ENCODE measurements around the gene TRIP10. TPM values are rescaled to one million over a fixed set of nuclear protein-coding genes. Genes with fewer than 3 reads are reported as not detected.

The TRIP10 gene
- total RNA-seq, 1 experiment from 2014 or later = 96.6 TPM

- no peak for TF ChIP-seq EZH2 (IDR thresholded peaks at IDR 0.05; ENCODE audit: low read length, unreplicated experiment)
- no peak for TF ChIP-seq EZH2phosphoT487 (IDR thresholded peaks at IDR 0.05; ENCODE audit: borderline replicate concordance, low read length)
- TF ChIP-seq, protein P1, sequence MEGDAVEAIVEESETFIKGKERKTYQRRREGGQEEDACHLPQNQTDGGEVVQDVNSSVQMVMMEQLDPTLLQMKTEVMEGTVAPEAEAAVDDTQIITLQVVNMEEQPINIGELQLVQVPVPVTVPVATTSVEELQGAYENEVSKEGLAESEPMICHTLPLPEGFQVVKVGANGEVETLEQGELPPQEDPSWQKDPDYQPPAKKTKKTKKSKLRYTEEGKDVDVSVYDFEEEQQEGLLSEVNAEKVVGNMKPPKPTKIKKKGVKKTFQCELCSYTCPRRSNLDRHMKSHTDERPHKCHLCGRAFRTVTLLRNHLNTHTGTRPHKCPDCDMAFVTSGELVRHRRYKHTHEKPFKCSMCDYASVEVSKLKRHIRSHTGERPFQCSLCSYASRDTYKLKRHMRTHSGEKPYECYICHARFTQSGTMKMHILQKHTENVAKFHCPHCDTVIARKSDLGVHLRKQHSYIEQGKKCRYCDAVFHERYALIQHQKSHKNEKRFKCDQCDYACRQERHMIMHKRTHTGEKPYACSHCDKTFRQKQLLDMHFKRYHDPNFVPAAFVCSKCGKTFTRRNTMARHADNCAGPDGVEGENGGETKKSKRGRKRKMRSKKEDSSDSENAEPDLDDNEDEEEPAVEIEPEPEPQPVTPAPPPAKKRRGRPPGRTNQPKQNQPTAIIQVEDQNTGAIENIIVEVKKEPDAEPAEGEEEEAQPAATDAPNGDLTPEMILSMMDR (conservative IDR thresholded peaks at IDR 0.05; ENCODE audit: low read depth, low read length) = no peak
- Histone ChIP-seq H3K9me2 (replicated peaks; ENCODE audit: low read length) (no peaks in the 10 kb centered on the region), H3K4me3 (ENCODE audit: low read length) (no peak overlapping the region), H4K20me1 (ENCODE audit: low read length) (no peaks in the 10 kb centered on the region), H3K9ac (ENCODE audit: low read length) (no peak overlapping the region), H3K4me2 (ENCODE audit: low read length) (no peak overlapping the region), H3K79me2 (ENCODE audit: low read length) (0 out of 2 replicates have a peak, but pooled peaks cover 2% of the 10 kb centered on the region), H3K9me3 (ENCODE audit: low read length) (no peaks in the 10 kb centered on the region), H3K27ac (ENCODE audit: low read length) (no peak overlapping the region), H3K36me3 (ENCODE audit: low read depth, low read length) (no peaks in the 10 kb centered on the region), H2AFZ (ENCODE audit: low read length) (no peak overlapping the region), H3K27me3 (ENCODE audit: low read length) (no peaks in the 10 kb centered on the region), H3F3A (ENCODE audit: low read length, unreplicated experiment) (no peaks in the 10 kb centered on the region), H3K4me1 (ENCODE audit: insufficient read depth, low read length) (no peaks in the 10 kb centered on the region)
- BruUV-seq (replicated peaks) = no TSS peak
- POLR2A ChIA-PET (ENCODE audit: unreplicated experiment) = no interaction called here
- ATAC-seq (peak; percentile 38; the same call in 1 of the 2 replicates), DNase-seq (no peak)
- CTCF ChIA-PET = no interaction called here
- intact Hi-C loops (cut with micrococcal nuclease) = no loop called here
Measured at GRCh38 chr19:6730153-6730804, 9.2 kb upstream of the TRIP10 start.

- Histone ChIP-seq H3K36me3 (ENCODE audit: low read depth, low read length) (no peaks in the 10 kb centered on the region), H3K27me3 (ENCODE audit: low read length) (no peaks in the 10 kb centered on the region), H4K20me1 (ENCODE audit: low read length) (no peaks in the 10 kb centered on the region), H3K79me2 (ENCODE audit: low read length) (peaks cover 10% of the 10 kb centered on the region), H3K9ac (ENCODE audit: low read length) (no peak overlapping the region), H3K4me2 (ENCODE audit: low read length) (no peak overlapping the region), H3K4me1 (ENCODE audit: insufficient read depth, low read length) (peaks cover 5% of the 10 kb centered on the region; the same call in 1 of the 2 replicates), H2AFZ (ENCODE audit: low read length) (no peak overlapping the region), H3K9me3 (ENCODE audit: low read length) (no peaks in the 10 kb centered on the region), H3K27ac (ENCODE audit: low read length) (no peak overlapping the region), H3K9me2 (replicated peaks; ENCODE audit: low read length) (no peaks in the 10 kb centered on the region), H3F3A (ENCODE audit: low read length, unreplicated experiment) (no peaks in the 10 kb centered on the region), H3K4me3 (ENCODE audit: low read length) (no peak overlapping the region)
- no TSS peak for BruUV-seq (replicated peaks)
- CTCF ChIA-PET = no interaction called here
- ATAC-seq = no peak
- POLR2A ChIA-PET (ENCODE audit: unreplicated experiment) = no interaction called here
- DNase-seq = no peak
- intact Hi-C loops (cut with micrococcal nuclease) = no loop called here
- no peak for TF ChIP-seq EZH2 (IDR thresholded peaks at IDR 0.05; ENCODE audit: low read length, unreplicated experiment)
- no peak for TF ChIP-seq EZH2phosphoT487 (IDR thresholded peaks at IDR 0.05; ENCODE audit: borderline replicate concordance, low read length)
- TF ChIP-seq, protein P1 (conservative IDR thresholded peaks at IDR 0.05; ENCODE audit: low read depth, low read length) = no peak
Measured at GRCh38 chr19:6730941-6731670, 8.4 kb upstream of the TRIP10 start.

DNA sequence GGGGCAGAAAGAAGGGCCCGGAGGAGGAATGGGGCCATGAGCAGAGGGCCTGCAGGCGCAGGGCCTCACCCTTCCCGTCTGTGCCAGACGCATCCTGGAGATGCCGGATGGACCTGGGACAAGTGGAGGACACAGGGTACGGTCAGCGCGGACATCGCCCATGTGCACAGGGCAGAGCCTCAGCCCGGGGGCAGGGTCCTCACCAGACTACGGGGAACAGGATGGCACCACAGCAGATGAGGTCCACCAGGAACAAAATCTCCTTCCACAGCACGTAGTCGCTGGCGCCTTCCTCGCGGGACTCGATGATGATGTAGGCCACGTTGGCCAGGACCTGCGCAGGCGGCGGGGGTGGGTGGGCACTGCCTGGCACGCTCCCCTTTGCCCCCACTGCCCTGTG, 7.7 kb upstream of the TRIP10 start:
- Histone ChIP-seq H3K4me3 (ENCODE audit: low read length) (no peak overlapping the region), H3K27ac (ENCODE audit: low read length) (no peak overlapping the region), H3K9me3 (ENCODE audit: low read length) (no peaks in the 10 kb centered on the region), H3K79me2 (ENCODE audit: low read length) (peaks cover 12% of the 10 kb centered on the region), H4K20me1 (ENCODE audit: low read length) (no peaks in the 10 kb centered on the region), H3K9ac (ENCODE audit: low read length) (no peak overlapping the region), H3K36me3 (ENCODE audit: low read depth, low read length) (no peaks in the 10 kb centered on the region), H3K9me2 (replicated peaks; ENCODE audit: low read length) (no peaks in the 10 kb centered on the region), H3F3A (ENCODE audit: low read length, unreplicated experiment) (no peaks in the 10 kb centered on the region), H3K27me3 (ENCODE audit: low read length) (no peaks in the 10 kb centered on the region), H2AFZ (ENCODE audit: low read length) (no peak overlapping the region), H3K4me1 (ENCODE audit: insufficient read depth, low read length) (peaks cover 6% of the 10 kb centered on the region; the same call in 1 of the 2 replicates), H3K4me2 (ENCODE audit: low read length) (no peak overlapping the region)
- no peak for ATAC-seq
- intact Hi-C loops (cut with micrococcal nuclease) = no loop called here
- no TSS peak for BruUV-seq (replicated peaks)
- POLR2A ChIA-PET (ENCODE audit: unreplicated experiment) = no interaction called here
- DNase-seq = no peak
- no peak for TF ChIP-seq EZH2phosphoT487 (IDR thresholded peaks at IDR 0.05; ENCODE audit: borderline replicate concordance, low read length)
- no peak for TF ChIP-seq EZH2 (IDR thresholded peaks at IDR 0.05; ENCODE audit: low read length, unreplicated experiment)
- TF ChIP-seq, protein P1 (conservative IDR thresholded peaks at IDR 0.05; ENCODE audit: low read depth, low read length) = no peak
- CTCF ChIA-PET = no interaction called here
